NCI-H446 (cell line): Measurements from ENCODE around the gene SCAF1.
A peak's percentile ranks its signal among the peaks of the same experiment; 100 is the strongest.

Source experiments
- DNase-seq, 2 experiments: peaks; one replicate each; lab custom pipeline; 2025; lab: John Stamatoyannopoulos, UW

SCAF1 gene

GRCh38 chr19:49665036-49665350 is 23.0 kb downstream of the SCAF1 start:
- DNase-seq, result no peak

- peak; percentile 95 to 98 for DNase-seq
Measured at GRCh38 chr19:49665351-49666119, 23.5 kb downstream of the SCAF1 start, which contains the start of the genes BCL2L12 and IRF3. BCL2L12 (plus strand) TSS chr19:49665933; CDS start chr19:49666693, 760 bp downstream. IRF3 (minus strand) TSS chr19:49665857; CDS start chr19:49664838, 1,019 bp downstream.

GRCh38 chr19:49666120-49666444 is 24.1 kb downstream of the SCAF1 start:
- DNase-seq, result no peak

- DNase-seq, result no peak
Measured at GRCh38 chr19:49667473-49667872, 25.5 kb downstream of the SCAF1 start.

- no peak for DNase-seq
Measured at GRCh38 chr19:49669516-49669915, 27.5 kb downstream of the SCAF1 start.

- peak; percentile 45 to 79 for DNase-seq
Measured at GRCh38 chr19:49672131-49672919, 30.3 kb downstream of the SCAF1 start.

- peak in 1 of 2 experiments; percentile 93 for DNase-seq
Measured at GRCh38 chr19:49676136-49676783, 34.3 kb downstream of the SCAF1 start.

GRCh38 chr19:49676784-49677230 is 34.8 kb downstream of the SCAF1 start:
- DNase-seq, result peak; percentile 100

- peak; percentile 69 to 81 for DNase-seq
Measured at GRCh38 chr19:49677231-49677900, 35.4 kb downstream of the SCAF1 start, which contains the start of gene PRMT1. PRMT1 (plus strand) TSS chr19:49677271; CDS start chr19:49677281, 10 bp downstream.

GRCh38 chr19:49677901-49678674 is 36.1 kb downstream of the SCAF1 start:
- DNase-seq, result peak; percentile 78 to 86

- no peak for DNase-seq
Measured at GRCh38 chr19:49678985-49679770, 37.2 kb downstream of the SCAF1 start.

- no peak for DNase-seq
Measured at GRCh38 chr19:49679771-49680413, 37.9 kb downstream of the SCAF1 start.

- peak; percentile 82 to 94 for DNase-seq
Measured at GRCh38 chr19:49680421-49681351, 38.7 kb downstream of the SCAF1 start.

GRCh38 chr19:49681830-49682229 is 39.8 kb downstream of the SCAF1 start:
- DNase-seq, result no peak

GRCh38 chr19:49682274-49682673 is 40.3 kb downstream of the SCAF1 start:
- no peak for DNase-seq

GRCh38 chr19:49683814-49684250 is 41.8 kb downstream of the SCAF1 start:
- DNase-seq, result no peak

- no peak for DNase-seq
Measured at GRCh38 chr19:49684251-49684982, 42.4 kb downstream of the SCAF1 start.

GRCh38 chr19:49684983-49685553 is 43.1 kb downstream of the SCAF1 start:
- DNase-seq, result no peak
